ENCODE data around the gene LMNA.

LMNA gene

GRCh38 chr1:156097499-156098178 lies 16.9 kb upstream of the LMNA start:
- H3K27ac ChIP-seq = peak overlapping the region; percentile 42 to 94 (median 74); a peak in 19 of 22 replicates

GRCh38 chr1:156098784-156099183 lies 15.7 kb upstream of the LMNA start:
- Histone ChIP-seq H4K20me1 (peaks cover 0 to 40% (median 21%) of the 10 kb centered on the region in 11 experiments; a peak in 14 of 22 replicates), H3K27me3 (peaks cover 0 to 15% (median 3%) of the 10 kb centered on the region in 11 experiments; a peak in 5 of 22 replicates), H3K4me1 (peaks cover 51 to 92% (median 74%) of the 10 kb centered on the region in 10 experiments), H3K36me3 (no peaks in the 10 kb centered on the region), H3K4me2 (peak overlapping the region in 9 of 11 experiments; percentile 11 to 94 (median 90); a peak in 11 of 22 replicates), H3K9me3 (replicated peaks in 1 of 11) (no peaks in the 10 kb centered on the region), H3K27ac (peak overlapping the region in 3 of 11 experiments; percentile 5 to 35 (median 23); a peak in 4 of 22 replicates), H3K9ac (no peak overlapping the region; a peak in 1 of 22 replicates), H3K4me3 (no peak overlapping the region)
- TF ChIP-seq Cebpa-rat (IDR thresholded peaks at IDR 0.05) = no peak

More at GRCh38 chr1:156097499-156098178, 16.9 kb upstream of the LMNA start:
- Histone ChIP-seq H3K9ac (peak overlapping the region in 10 of 11 experiments; percentile 17 to 83 (median 46); a peak in 13 of 22 replicates), H4K20me1 (peaks cover 0 to 40% (median 21%) of the 10 kb centered on the region in 11 experiments; a peak in 14 of 22 replicates), H3K27me3 (peaks cover 0 to 15% (median 3%) of the 10 kb centered on the region in 11 experiments; a peak in 5 of 22 replicates), H3K9me3 (replicated peaks in 1 of 11) (no peaks in the 10 kb centered on the region), H3K4me3 (no peak overlapping the region), H3K36me3 (no peaks in the 10 kb centered on the region), H3K4me1 (peaks cover 40 to 83% (median 63%) of the 10 kb centered on the region in 10 experiments), H3K4me2 (peak overlapping the region; percentile 75 to 94 (median 90))
- TF ChIP-seq Cebpa-rat (IDR thresholded peaks at IDR 0.05) = no peak

DNA sequence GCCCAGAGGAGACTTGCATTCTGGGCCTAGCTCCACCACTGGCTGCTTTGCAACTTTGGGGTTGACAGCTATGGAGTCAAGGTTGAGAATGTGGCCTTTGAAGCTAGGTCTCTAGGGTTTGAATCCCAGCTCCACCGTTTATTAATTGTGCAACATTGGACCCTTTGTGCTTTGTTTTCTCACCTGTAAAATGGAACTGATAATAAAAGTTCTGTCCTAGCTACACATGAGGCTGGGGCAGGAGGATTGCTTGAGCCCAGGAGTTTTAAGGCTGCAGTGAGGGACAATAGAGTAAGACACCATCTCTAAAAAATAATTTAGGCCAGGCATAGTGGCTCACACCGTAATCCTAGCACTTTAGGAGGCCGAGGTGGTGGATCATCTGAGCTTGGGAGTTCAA lies 15.2 kb upstream of the LMNA start:
- TF ChIP-seq Cebpa-rat (IDR thresholded peaks at IDR 0.05) = no peak
- no peak overlapping the region for H3K9ac ChIP-seq
- H3K4me1 ChIP-seq = peaks cover 56 to 92% (median 79%) of the 10 kb centered on the region in 10 experiments
- peaks cover 0 to 15% (median 3%) of the 10 kb centered on the region in 11 experiments; a peak in 5 of 22 replicates for H3K27me3 ChIP-seq
- no peaks in the 10 kb centered on the region for H3K36me3 ChIP-seq
- peak overlapping the region in 6 of 11 experiments; percentile 29 to 94 (median 91); a peak in 6 of 22 replicates for H3K4me2 ChIP-seq
- no peak overlapping the region for H3K4me3 ChIP-seq
- peak overlapping the region in 3 of 11 experiments; percentile 5 to 35 (median 23); a peak in 4 of 22 replicates for H3K27ac ChIP-seq
- peaks cover 0 to 40% (median 21%) of the 10 kb centered on the region in 11 experiments; a peak in 13 of 22 replicates for H4K20me1 ChIP-seq
- H3K9me3 ChIP-seq (replicated peaks in 1 of 11) = no peaks in the 10 kb centered on the region

- no peaks in the 10 kb centered on the region for H3K9me3 ChIP-seq (replicated peaks in 1 of 11)
- H3K4me1 ChIP-seq = peaks cover 65 to 92% (median 86%) of the 10 kb centered on the region in 10 experiments
- H3K27ac ChIP-seq = no peak overlapping the region; a peak in 1 of 22 replicates
- peaks cover 0 to 15% (median 3%) of the 10 kb centered on the region in 11 experiments; a peak in 5 of 22 replicates for H3K27me3 ChIP-seq
- no peaks in the 10 kb centered on the region for H3K36me3 ChIP-seq
- H4K20me1 ChIP-seq = peaks cover 0 to 37% (median 21%) of the 10 kb centered on the region in 11 experiments; a peak in 13 of 22 replicates
- TF ChIP-seq Cebpa-rat (IDR thresholded peaks at IDR 0.05) = no peak
- no peak overlapping the region for H3K9ac ChIP-seq
- H3K4me2 ChIP-seq = peak overlapping the region in 5 of 11 experiments; percentile 2 to 29 (median 6); a peak in 4 of 22 replicates
- H3K4me3 ChIP-seq = no peak overlapping the region
Observed at GRCh38 chr1:156100205-156100995, 14.1 kb upstream of the LMNA start.

GRCh38 chr1:156101880-156102279 lies 12.6 kb upstream of the LMNA start:
- Histone ChIP-seq H3K4me3 (no peak overlapping the region), H3K27me3 (peaks cover 0 to 15% (median 3%) of the 10 kb centered on the region in 11 experiments; a peak in 5 of 22 replicates), H3K9me3 (replicated peaks in 1 of 11) (no peaks in the 10 kb centered on the region), H3K4me1 (peaks cover 60 to 90% (median 80%) of the 10 kb centered on the region in 10 experiments), H3K36me3 (no peaks in the 10 kb centered on the region), H4K20me1 (peaks cover 0 to 23% (median 7%) of the 10 kb centered on the region in 11 experiments; a peak in 7 of 22 replicates), H3K9ac (no peak overlapping the region), H3K27ac (peak overlapping the region in 4 of 11 experiments; percentile 51 to 97 (median 96); a peak in 3 of 22 replicates), H3K4me2 (peak overlapping the region; percentile 85 to 97 (median 90); a peak in 21 of 22 replicates)
- TF ChIP-seq Cebpa-rat (IDR thresholded peaks at IDR 0.05) = no peak

DNA sequence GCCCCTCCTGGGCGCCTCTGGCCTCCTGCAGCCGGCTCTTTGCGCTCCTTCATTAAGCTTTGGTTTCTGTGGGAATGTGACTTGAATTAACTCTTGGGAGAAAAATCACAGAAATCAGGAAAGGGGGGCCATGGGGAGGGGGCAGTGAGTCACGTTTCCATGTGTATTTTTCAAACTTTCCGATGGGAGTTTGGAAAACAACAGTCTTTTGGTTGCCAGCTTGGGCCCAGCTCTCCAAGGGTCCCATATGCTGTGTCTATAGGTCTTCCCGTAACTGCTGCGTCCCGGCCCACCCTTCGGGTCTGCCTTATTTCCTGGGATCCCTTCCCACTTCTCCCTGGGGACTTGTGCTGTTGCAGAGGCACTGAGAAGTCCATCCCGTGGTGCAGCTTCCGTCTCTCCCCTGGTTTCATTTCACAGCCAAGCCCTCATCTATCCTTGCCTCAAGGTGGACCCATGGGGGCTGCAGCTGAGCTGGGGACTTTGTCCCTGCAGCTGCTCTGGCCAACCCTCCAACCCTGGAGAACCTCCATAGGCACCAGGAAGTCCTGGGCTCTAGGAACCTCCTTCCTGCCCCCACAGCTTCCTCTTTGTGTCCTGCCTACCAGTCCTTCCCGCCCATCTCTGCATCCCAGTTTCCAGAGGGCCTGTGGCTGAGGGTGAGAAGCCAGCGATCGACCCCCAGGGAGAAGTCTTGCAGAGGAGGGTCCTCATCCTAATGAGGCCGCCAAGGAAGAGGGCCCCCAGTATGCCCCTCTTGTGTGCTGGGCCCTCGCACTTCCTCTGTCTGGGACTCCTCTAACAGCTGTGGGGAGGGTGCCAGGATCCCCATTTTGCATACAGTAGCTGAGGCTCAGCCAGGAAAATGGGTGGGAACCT lies 11.6 kb upstream of the LMNA start:
- Histone ChIP-seq H3K4me1 (peaks cover 50 to 86% (median 72%) of the 10 kb centered on the region in 10 experiments), H3K27me3 (peaks cover 0 to 15% (median 3%) of the 10 kb centered on the region in 11 experiments; a peak in 5 of 22 replicates), H3K27ac (peak overlapping the region in 9 of 11 experiments; percentile 41 to 97 (median 61); a peak in 18 of 22 replicates), H3K9ac (peak overlapping the region in 8 of 11 experiments; percentile 0 to 92 (median 22); a peak in 7 of 22 replicates), H3K36me3 (no peaks in the 10 kb centered on the region), H3K4me2 (peak overlapping the region; percentile 85 to 97 (median 90)), H4K20me1 (peaks cover 0 to 16% (median 2%) of the 10 kb centered on the region in 11 experiments; a peak in 5 of 22 replicates), H3K4me3 (0 out of 20 replicates have a peak overlapping the region, but pooled peaks of 1 of the 10 experiments have one; percentile 29), H3K9me3 (replicated peaks in 1 of 11) (no peaks in the 10 kb centered on the region)
- TF ChIP-seq Cebpa-rat (IDR thresholded peaks at IDR 0.05) = no peak

DNA sequence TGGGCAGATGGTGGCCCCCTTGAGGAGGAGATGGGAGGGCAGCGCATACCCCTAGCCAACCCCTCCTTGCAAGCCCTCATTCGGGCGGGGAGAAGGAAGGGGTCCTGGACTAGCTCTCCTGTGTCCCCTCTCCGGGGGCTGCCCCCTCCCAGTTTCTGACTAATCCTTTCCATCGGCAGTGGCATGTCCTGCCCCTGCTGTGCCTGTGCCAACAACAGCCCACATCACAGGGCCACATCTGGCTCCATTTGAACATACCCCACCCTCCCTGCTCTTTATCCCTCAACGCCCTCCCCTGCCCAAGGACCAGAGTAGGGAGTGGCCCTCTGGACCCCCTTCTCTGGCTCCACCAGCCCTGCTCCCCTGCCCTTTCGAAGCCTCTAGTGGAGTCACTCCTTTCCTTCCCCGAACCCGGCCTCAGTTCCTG lies 11.0 kb upstream of the LMNA start:
- H3K4me2 ChIP-seq = peak overlapping the region; percentile 85 to 97 (median 90)
- H4K20me1 ChIP-seq = peaks cover 0 to 10% (median 0%) of the 10 kb centered on the region in 11 experiments; a peak in 3 of 22 replicates
- no peaks in the 10 kb centered on the region for H3K9me3 ChIP-seq (replicated peaks in 1 of 11)
- H3K27ac ChIP-seq = peak overlapping the region in 9 of 11 experiments; percentile 41 to 97 (median 61); a peak in 19 of 22 replicates
- TF ChIP-seq Cebpa-rat (IDR thresholded peaks at IDR 0.05) = no peak
- peak overlapping the region in 8 of 11 experiments; percentile 0 to 92 (median 19); a peak in 7 of 22 replicates for H3K9ac ChIP-seq
- peaks cover 46 to 85% (median 68%) of the 10 kb centered on the region in 10 experiments for H3K4me1 ChIP-seq
- H3K4me3 ChIP-seq = no peak overlapping the region
- peaks cover 0 to 11% (median 3%) of the 10 kb centered on the region in 11 experiments; a peak in 4 of 22 replicates for H3K27me3 ChIP-seq
- H3K36me3 ChIP-seq = no peaks in the 10 kb centered on the region
